ENCODE data around the gene ACTN2.

Gene ACTN2

GRCh38 chr1:236716160-236716559 is 29.9 kb downstream of the ACTN2 start:
- Histone ChIP-seq H3K27ac (ENCODE audit: extremely low read depth, low read depth, low read length) (no peak overlapping the region), H3K36me3 (ENCODE audit: control insufficient read depth in 2 of 2, insufficient read depth in 1 of 2, low read length in 2 of 2) (peaks cover 14 to 28% of the 10 kb centered on the region in 2 experiments; a peak in 2 of 3 replicates), H3K4me3 (ENCODE audit: low read depth, low read length) (no peak overlapping the region), H3K4me1 (ENCODE audit: control insufficient read depth, insufficient read depth, low read length) (peaks cover 3% of the 10 kb centered on the region; the same call in 1 of the 2 replicates), H3K9me3 (ENCODE audit: control insufficient read depth, insufficient read depth, low read depth, low read length) (no peaks in the 10 kb centered on the region)
- ChIA-PET POLR2A (no interaction called here), CTCF (interaction anchor here (0.8 to 1.4 kb wide), 2 partner anchors 22 to 49 kb away, joined by 3 read pairs; no protein-coding TSS in a partner anchor)
- TF ChIP-seq REST (tag by site-specific recombination; IDR thresholded peaks at IDR 0.05) (no peak), ZFHX2 (tag by site-specific recombination; conservative IDR thresholded peaks at IDR 0.05) (no peak), ZBTB17 (tag by site-specific recombination; IDR thresholded peaks at IDR 0.05) (no peak), ZNF488 (tag by site-specific recombination; IDR thresholded peaks at IDR 0.05) (no peak), ZNF521 (tag by site-specific recombination; IDR thresholded peaks at IDR 0.05) (no peak), MEIS1 (CRISPR knock-in tag; IDR thresholded peaks at IDR 0.05; ENCODE audit: borderline replicate concordance) (no peak), KLF9 (tag by site-specific recombination; IDR thresholded peaks at IDR 0.05; ENCODE audit: low read depth) (no peak), ZSCAN30 (tag by site-specific recombination; IDR thresholded peaks at IDR 0.05) (no peak), SP2 (tag by site-specific recombination; IDR thresholded peaks at IDR 0.05) (no peak), REPIN1 (tag by site-specific recombination; IDR thresholded peaks at IDR 0.05; ENCODE audit: low read depth) (no peak), GLI4 (tag by site-specific recombination; IDR thresholded peaks at IDR 0.05) (no peak), PRDM1 (tag by site-specific recombination; IDR thresholded peaks at IDR 0.05) (no peak), PBX3 (CRISPR knock-in tag; IDR thresholded peaks at IDR 0.05) (no peak), ZSCAN4 (tag by site-specific recombination; IDR thresholded peaks at IDR 0.05) (no peak), ZNF416 (tag by site-specific recombination; IDR thresholded peaks at IDR 0.05) (no peak)

- H3K36me3 ChIP-seq (ENCODE audit: control insufficient read depth in 2 of 2, insufficient read depth in 1 of 2, low read length in 2 of 2), result peaks cover 22 to 31% of the 10 kb centered on the region in 2 experiments
- CTCF ChIA-PET, result interaction anchor here (0.8 kb wide), 1 partner anchor 149 kb away, joined by 3 read pairs; no protein-coding TSS in a partner anchor
- POLR2A ChIA-PET, result no interaction called here
- no peak for TF ChIP-seq KLF7 (tag by site-specific recombination; IDR thresholded peaks at IDR 0.05; ENCODE audit: borderline replicate concordance)
- no peak for TF ChIP-seq ZNF354C (tag by site-specific recombination; IDR thresholded peaks at IDR 0.05; ENCODE audit: borderline replicate concordance, low read depth)
- TF ChIP-seq ZSCAN4 (tag by site-specific recombination; IDR thresholded peaks at IDR 0.05), result no peak
- TF ChIP-seq ZNF26 (tag by site-specific recombination; IDR thresholded peaks at IDR 0.05), result no peak
- no peak for TF ChIP-seq HOXC10 (CRISPR knock-in tag; IDR thresholded peaks at IDR 0.05)
- TF ChIP-seq ZNF341 (tag by site-specific recombination; IDR thresholded peaks at IDR 0.05; ENCODE audit: low read depth), result no peak
- no peak for TF ChIP-seq GFI1B (tag by site-specific recombination; IDR thresholded peaks at IDR 0.05)
- no peak for TF ChIP-seq SETDB1 (IDR thresholded peaks at IDR 0.05; ENCODE audit: insufficient read length, low read length)
- TF ChIP-seq ZNF274 (IDR thresholded peaks at IDR 0.05; ENCODE audit: low read length), result no peak
- TF ChIP-seq ZNF274 (tag by site-specific recombination; IDR thresholded peaks at IDR 0.05; ENCODE audit: borderline replicate concordance), result no peak
- TF ChIP-seq IKZF3 (tag by site-specific recombination; IDR thresholded peaks at IDR 0.05), result no peak
- TF ChIP-seq ZNF629 (tag by site-specific recombination; IDR thresholded peaks at IDR 0.05), result no peak
Measured at GRCh38 chr1:236717811-236718210, 31.5 kb downstream of the ACTN2 start.

More at GRCh38 chr1:236717811-236718210, 31.5 kb downstream of the ACTN2 start:
- Histone ChIP-seq H3K4me3 (ENCODE audit: low read depth, low read length) (no peak overlapping the region), H3K27ac (ENCODE audit: extremely low read depth, low read depth, low read length) (no peak overlapping the region), H3K4me1 (ENCODE audit: control insufficient read depth, insufficient read depth, low read length) (peaks cover 3% of the 10 kb centered on the region; the same call in 1 of the 2 replicates), H3K9me3 (ENCODE audit: control insufficient read depth, insufficient read depth, low read depth, low read length) (no peaks in the 10 kb centered on the region)
